Hepatocyte (in vitro differentiated cells): Measurements from ENCODE around the gene SLX4IP. TPM values are rescaled to one million over a fixed set of nuclear protein-coding genes. Genes with fewer than 3 reads are reported as not detected.

ENCODE experiments used
- DNase-seq: peaks from one replicate; pipeline ENCODE4 v3.0.0-alpha.2; 2016; ENCODE audit warnings: low spot score
- H2AFZ ChIP-seq: fragments of 200-600 bp; sonication (generic); 2 replicates; pipeline ENCODE4 v1.6.0; 2016; ENCODE audit warnings: antibody characterized with exemption, mild to moderate bottlenecking
- H3K27ac ChIP-seq: fragments of 200-600 bp; sonication (generic); 2 replicates; pipeline ENCODE4 v1.5.1; 2016; ENCODE audit warnings: mild to moderate bottlenecking
- H3K27me3 ChIP-seq: fragments of 200-600 bp; sonication (generic); 2 replicates; pipeline ENCODE4 v1.6.1; 2016
- H3K36me3 ChIP-seq: fragments of 200-600 bp; sonication (generic); replicated peaks from 2 replicates; pipeline ENCODE4 v1.5.1; 2016; ENCODE audit warnings: low read depth; ENCODE audit not compliant: insufficient read depth
- H3K4me1 ChIP-seq: fragments of 200-600 bp; sonication (generic); 2 replicates; pipeline ENCODE4 v1.5.1; 2016; ENCODE audit warnings: mild to moderate bottlenecking, moderate library complexity; ENCODE audit not compliant: insufficient read depth
- H3K4me2 ChIP-seq: fragments of 200-600 bp; sonication (generic); 2 replicates; pipeline ENCODE4 v1.6.0; 2016
- H3K4me3 ChIP-seq: fragments of 200-600 bp; sonication (generic); 2 replicates; pipeline ENCODE4 v1.5.1; 2016; ENCODE audit warnings: mild to moderate bottlenecking
- H3K79me2 ChIP-seq: fragments of 200-600 bp; sonication (generic); 2 replicates; pipeline ENCODE4 v1.6.0; 2017; ENCODE audit warnings: mild to moderate bottlenecking
- H3K9me2 ChIP-seq: fragments of 200-600 bp; sonication (generic); replicated peaks from 2 replicates; pipeline ENCODE4 v1.6.0; 2017; ENCODE audit warnings: mild to moderate bottlenecking; ENCODE audit not compliant: insufficient read depth
- H3K9me3 ChIP-seq: fragments of 200-600 bp; sonication (generic); 2 replicates; pipeline ENCODE4 v1.5.1; 2016; ENCODE audit warnings: low read depth, mild to moderate bottlenecking
- H4K20me1 ChIP-seq: fragments of 200-600 bp; sonication (generic); 2 replicates; pipeline ENCODE4 v1.6.0; 2016; ENCODE audit warnings: mild to moderate bottlenecking; ENCODE audit not compliant: insufficient read depth, poor library complexity, severe bottlenecking
- CTCF ChIP-seq: fragments of 200-600 bp; sonication (generic); IDR thresholded peaks from 2 replicates; pipeline ENCODE4 v1.5.1; 2016; ENCODE audit warnings: antibody characterized with exemption, mild to moderate bottlenecking; ENCODE audit not compliant: poor library complexity
- EZH2 ChIP-seq: fragments of 200-600 bp; sonication (generic); IDR thresholded peaks from 2 replicates; pipeline ENCODE4 v1.6.1; 2016; ENCODE audit warnings: antibody characterized with exemption, mild to moderate bottlenecking, borderline replicate concordance
- EZH2phosphoT487 ChIP-seq: fragments of 200-600 bp; sonication (generic); IDR thresholded peaks from one replicate; pipeline ENCODE4 v1.6.1; 2018; ENCODE audit warnings: antibody characterized with exemption, mild to moderate bottlenecking, low read depth, moderate library complexity; ENCODE audit not compliant: unreplicated experiment, severe bottlenecking
- WGBS: methylation state at CpG from one replicate; pipeline ENCODE4 v1.1.6; 2016; ENCODE audit warnings: low lambda C conversion rate; ENCODE audit errors: missing lambda C conversion rate; 5-methylcytosine and 5-hydroxymethylcytosine counted together
- polyA plus RNA-seq: library from polyadenylated mRNA; unstranded; fragments of >200 nt; fragmentation: Nextera tagmentation; extraction: Ambion mirVana; gene quantifications from 2 replicates; pipeline ENCODE4 v1.2.1, GENCODE V29; 2016
- total RNA-seq: library from RNA; depleted of rRNA; stranded (reverse); fragments of >200 nt; gene quantifications from 2 replicates; pipeline ENCODE4 v1.2.3, GENCODE V29; 2014

Gene SLX4IP
- total and polyA plus RNA-seq, 2 experiments from 2014 or later, result 2.9 to 5.7 TPM

- no peak overlapping the region for H3K4me2 ChIP-seq
- H3K27ac ChIP-seq, result no peak overlapping the region
- no peak overlapping the region for H3K4me3 ChIP-seq
- H3K4me1 ChIP-seq, result peaks cover 3% of the 10 kb centered on the region
- H4K20me1 ChIP-seq, result no peaks in the 10 kb centered on the region
- H3K79me2 ChIP-seq, result no peaks in the 10 kb centered on the region
- no peaks in the 10 kb centered on the region for H3K9me2 ChIP-seq
- WGBS, result 93% methylated on average over 4 of the region's 4 CpGs
- no peak overlapping the region for H2AFZ ChIP-seq
- no peaks in the 10 kb centered on the region for H3K27me3 ChIP-seq
- no peak for DNase-seq
- H3K9me3 ChIP-seq, result no peaks in the 10 kb centered on the region
- TF ChIP-seq CTCF, result no peak
- no peak for TF ChIP-seq EZH2
- no peak for TF ChIP-seq EZH2phosphoT487
- H3K36me3 ChIP-seq, result no peaks in the 10 kb centered on the region
Measured at GRCh38 chr20:10631126-10631525, 196.0 kb downstream of the SLX4IP start.

GRCh38 chr20:10632721-10633509, 197.8 kb downstream of the SLX4IP start:
- Histone ChIP-seq H3K9me3 (no peaks in the 10 kb centered on the region), H3K9me2 (no peaks in the 10 kb centered on the region), H3K4me2 (no peak overlapping the region), H2AFZ (no peak overlapping the region), H3K36me3 (no peaks in the 10 kb centered on the region), H3K79me2 (no peaks in the 10 kb centered on the region), H3K27ac (no peak overlapping the region), H3K4me3 (no peak overlapping the region), H3K27me3 (no peaks in the 10 kb centered on the region), H3K4me1 (peaks cover 4% of the 10 kb centered on the region), H4K20me1 (no peaks in the 10 kb centered on the region)
- 68% methylated on average over 13 of the region's 13 CpGs for WGBS
- no peak for TF ChIP-seq EZH2
- TF ChIP-seq EZH2phosphoT487, result no peak
- TF ChIP-seq CTCF, result no peak
- DNase-seq, result no peak

GRCh38 chr20:10633718-10634117, 198.6 kb downstream of the SLX4IP start:
- WGBS, result 93% methylated on average over 5 of the region's 5 CpGs
- Histone ChIP-seq H3K4me1 (peaks cover 4% of the 10 kb centered on the region), H2AFZ (no peak overlapping the region), H3K9me2 (no peaks in the 10 kb centered on the region), H3K27ac (no peak overlapping the region), H3K79me2 (no peaks in the 10 kb centered on the region), H3K4me3 (no peak overlapping the region), H3K4me2 (no peak overlapping the region), H3K27me3 (no peaks in the 10 kb centered on the region), H3K36me3 (no peaks in the 10 kb centered on the region), H3K9me3 (no peaks in the 10 kb centered on the region), H4K20me1 (no peaks in the 10 kb centered on the region)
- no peak for DNase-seq
- no peak for TF ChIP-seq CTCF
- no peak for TF ChIP-seq EZH2phosphoT487
- no peak for TF ChIP-seq EZH2
